Measurements from ENCODE around the gene PIGQ.

The PIGQ gene

DNA sequence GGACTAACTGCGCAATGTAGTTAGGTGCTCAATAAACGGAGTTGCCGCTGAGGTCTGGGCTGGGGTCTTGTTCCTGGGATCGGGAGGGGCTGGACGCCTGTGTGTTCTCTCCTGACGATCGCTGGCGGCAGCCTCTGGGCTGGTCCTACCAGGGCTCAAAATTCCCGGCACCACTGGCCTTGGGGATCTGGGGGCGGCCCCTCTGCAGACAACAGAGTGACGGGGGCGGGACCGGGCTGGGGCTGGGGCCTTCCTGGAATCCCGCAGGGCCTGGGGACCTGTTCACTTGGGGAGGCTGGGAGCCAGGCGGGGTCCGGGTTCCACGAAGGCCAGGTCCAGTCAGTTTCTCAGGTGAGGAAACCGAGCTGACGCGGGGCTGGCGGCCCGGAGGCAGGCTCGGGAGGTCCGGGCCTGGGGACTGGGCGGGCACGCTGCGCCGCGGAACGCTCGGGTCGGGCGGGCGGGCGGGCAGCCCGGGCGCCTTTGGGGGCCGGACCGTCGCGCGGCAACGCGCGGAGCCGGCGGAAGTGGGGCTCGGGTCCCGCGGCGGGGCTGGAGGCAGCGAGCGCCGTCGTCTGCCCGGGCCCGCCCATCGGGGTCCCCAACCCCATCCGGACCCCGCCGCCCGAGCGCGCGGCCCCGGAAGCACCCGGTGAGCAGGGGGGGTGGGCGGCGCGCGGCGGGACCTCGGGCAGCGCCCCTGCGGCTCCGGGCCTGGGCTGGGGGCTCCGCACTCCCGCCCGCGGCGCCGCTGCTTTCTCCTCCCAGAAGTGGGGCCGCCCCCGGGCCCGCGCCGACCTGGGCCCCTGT is at the start of gene PIGQ:
Gene PIGQ, plus strand, starts transcription at position 524 of the 810 bp plus-strand sequence. CDS start 4,107 bp downstream, outside the sequence.
- DNase-seq (ENCODE audit: low spot score): peak; percentile 55

DNA sequence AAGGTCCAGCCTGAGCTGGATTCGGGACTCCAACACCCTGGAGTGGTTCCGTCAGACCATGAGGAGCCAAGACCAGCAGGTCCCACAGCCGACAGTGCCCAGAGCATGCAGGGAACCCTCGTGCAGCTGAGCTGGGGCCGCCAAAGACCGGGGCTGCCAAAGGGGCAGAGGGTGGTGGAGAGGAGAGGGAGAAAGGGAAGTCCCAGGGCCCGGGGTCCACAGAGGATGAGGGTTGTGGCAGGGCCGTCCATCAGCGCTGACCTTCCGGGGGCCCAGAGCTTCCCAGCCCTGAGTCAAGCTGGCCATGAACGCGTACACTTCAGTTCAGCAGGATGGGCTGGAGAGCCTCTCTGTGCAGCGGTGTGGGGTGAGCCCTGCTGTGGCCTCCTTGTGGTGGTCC is 48.9 kb upstream of the PIGQ start:
- no peak for DNase-seq (ENCODE audit: low spot score)

DNA sequence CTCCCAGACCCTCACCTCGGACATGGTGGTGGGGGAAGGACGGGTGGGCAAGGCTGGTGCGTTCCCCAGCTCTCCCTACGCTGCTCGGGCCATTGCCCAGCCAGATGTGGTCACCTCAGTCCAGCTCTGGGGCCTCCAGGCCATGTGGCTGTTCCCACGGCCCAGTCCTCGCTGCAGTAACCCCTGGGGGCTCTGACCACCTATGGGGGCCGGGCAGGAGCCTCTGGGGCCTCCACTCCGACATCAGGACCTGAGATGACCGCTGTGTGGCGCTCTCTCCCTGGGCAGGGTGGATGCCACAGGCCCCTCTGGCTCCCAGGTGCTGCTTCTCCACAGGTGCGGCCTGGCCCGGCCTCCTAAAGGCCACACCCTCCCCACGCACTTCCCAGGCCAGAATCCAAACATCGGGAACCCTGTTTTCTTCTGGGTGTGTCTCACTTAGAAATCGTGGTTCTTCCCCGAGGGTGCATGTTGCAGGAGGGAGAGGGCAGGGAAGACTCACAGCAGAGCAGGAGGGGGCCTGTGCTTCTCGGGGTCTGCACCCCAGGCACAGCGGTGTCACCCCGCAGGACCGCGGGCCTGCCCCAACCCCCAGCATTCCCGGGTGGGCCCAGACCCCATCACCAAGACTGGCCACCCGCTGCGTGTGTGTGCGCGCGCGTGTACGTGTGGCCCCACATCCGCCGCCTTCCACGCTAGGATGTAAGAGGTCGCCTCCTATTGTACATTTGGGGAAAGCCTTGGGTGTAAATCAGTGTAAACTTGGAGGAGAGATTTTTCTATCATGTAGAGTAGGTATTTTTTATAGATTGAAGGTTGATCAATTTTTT is 48.2 kb upstream of the PIGQ start:
- DNase-seq (ENCODE audit: low spot score): no peak

DNA sequence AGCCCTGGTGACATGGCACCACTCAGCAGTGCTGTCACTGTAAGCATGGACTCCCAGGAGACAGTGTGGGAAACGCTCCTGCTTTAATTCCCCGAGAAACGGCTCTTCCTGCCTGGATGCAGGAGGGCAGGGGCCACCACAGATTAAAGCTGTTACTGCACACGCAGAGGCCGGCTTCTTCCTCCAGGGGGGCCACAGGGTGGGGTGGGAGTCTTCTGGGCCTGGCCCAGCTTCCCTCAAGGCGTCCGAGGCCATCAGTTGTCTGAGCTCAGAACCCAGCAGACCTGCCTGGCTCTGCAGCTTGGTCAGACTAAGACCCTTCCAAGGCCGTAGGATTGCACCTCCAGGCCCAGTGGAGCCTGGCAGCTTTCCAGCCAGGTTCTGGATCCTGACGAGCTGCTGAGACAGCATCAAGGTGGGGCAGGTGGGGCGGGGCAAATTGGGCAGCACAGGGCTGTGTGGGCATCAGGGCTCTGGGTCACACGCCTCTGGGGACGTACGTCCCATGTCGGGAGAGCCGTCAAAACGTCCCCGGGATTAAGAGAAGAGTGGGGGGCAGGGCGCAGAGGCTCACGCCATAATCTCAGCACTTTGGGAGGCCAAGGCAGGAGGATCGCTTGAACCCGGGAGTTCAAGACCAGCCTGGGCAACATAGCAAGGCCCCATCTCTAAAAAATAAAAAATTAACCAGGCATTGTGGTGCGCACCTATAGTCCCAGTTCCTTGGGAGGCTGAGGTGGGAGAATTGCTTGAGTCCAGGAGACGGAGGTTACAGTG is 47.3 kb upstream of the PIGQ start:
- DNase-seq (ENCODE audit: low spot score): no peak

DNA sequence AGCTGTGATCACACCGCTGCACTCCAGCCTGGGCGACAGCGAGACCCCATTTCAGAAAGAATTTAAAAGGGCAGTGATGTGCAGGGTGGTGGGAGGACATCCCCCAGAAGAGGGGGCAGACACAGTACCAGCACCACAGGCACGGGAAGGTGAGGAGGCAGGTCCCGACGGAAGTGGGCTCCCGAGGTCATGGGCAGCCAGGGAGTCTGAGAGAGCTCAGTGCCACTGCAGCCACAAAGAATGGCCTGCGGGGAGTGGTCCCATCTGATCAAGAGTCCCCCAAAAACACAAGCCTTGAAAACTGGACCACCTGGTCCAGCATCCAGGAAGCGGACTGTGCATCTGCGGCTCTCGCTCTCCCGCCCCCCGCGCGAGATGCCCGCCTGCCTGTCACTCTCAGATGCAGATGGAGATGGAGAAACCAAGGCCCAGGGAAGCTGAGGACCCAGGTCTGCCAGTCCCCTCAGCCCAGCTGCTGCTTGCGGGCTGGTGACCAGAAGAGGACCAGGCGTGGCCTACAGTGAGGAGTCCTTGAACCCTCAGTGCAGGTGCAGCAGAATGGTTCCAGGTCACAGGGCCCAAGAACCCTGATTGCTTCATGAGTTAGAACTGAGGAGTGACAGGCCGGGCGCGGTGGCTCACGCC is 46.5 kb upstream of the PIGQ start:
- no peak for DNase-seq (ENCODE audit: low spot score)

DNA sequence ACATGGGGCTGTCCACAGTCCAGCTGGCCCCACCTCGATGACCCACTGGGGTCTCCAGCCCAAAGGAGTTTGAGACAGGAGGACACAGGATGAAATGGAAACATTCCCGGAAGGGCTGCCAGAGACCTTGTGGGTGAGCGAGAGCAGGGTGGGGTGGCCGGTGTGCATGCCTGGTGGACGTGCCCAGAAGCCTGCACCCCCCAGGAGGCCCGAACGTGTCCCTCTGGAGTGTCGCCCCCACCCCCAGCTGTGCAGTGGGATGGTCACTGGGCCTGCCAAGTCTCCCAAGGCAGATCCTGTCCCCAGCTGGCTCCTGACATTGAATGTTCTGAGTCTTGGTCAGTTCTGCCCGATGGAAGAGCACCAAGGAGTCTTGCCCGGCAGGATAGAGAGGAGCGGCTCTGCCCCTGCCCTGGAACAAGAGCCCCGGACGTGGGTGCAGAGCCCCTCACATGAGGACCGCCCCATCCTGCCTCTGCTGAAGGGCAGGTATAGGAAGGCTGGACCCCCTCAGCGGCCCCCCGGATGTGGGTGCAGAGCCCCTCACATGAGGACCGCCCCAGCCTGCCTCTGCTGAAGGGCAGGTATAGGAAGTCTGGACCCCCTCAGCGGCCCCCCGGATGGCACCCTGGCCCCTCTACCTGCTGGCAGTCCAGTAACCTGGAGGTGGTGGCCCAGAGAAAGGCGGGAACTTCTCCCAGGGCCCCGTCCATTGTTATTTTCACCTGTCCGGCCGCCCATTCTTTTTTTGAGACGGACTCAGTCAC is 45.3 kb upstream of the PIGQ start:
- DNase-seq (ENCODE audit: low spot score): no peak

DNA sequence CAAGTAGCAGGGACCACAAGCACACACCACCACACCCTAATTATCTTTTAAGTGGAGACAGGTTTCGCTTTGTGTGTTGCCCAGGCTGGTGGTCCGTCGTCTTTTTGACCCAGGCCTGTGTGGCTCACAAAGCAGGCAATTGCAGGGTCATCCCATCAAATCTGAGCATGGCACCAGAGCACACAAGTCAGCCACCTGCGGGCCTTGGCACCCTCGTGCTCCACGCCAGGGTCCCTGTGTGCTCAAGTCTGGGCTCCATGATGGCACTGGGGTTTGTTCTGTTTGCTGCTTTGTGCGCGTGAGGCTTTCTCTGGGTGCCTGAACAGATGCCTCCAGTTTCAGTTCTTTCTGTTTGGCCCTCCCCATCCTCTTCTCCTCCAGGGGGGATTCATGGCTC is 44.6 kb upstream of the PIGQ start:
- DNase-seq (ENCODE audit: low spot score): no peak

DNA sequence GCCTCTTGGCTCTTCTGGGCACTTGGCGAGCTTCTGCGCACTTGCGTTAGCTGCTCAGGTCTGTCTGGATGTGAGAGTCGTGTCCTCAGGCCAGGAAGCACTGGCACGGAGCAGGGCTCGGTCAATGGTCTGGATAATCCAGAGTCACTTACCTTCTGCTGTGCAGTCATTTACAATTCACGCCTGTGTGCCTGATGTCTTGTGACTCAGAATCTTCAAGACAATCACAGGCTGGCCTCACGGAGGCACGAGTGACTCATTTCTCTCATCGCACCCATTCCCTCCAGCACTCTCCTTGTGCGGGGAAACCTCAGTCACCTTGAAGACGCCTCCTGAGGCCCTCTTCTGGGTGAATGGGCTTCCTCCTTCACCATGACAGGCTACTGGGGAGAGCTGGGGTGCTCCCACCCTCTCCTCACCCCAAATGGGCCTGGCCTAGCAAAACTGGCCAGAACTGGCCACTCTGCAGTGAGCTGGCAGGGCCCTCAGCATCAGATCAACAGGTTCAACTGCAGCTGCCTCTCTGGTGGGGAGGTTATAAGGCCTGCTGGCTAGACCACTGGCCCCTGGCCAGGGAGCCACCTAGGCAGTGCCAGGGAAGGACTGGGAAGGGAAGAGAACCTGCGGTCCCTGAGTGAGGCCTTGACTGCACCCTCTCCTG is 44.1 kb upstream of the PIGQ start:
- DNase-seq (ENCODE audit: low spot score): peak; percentile 53

DNA sequence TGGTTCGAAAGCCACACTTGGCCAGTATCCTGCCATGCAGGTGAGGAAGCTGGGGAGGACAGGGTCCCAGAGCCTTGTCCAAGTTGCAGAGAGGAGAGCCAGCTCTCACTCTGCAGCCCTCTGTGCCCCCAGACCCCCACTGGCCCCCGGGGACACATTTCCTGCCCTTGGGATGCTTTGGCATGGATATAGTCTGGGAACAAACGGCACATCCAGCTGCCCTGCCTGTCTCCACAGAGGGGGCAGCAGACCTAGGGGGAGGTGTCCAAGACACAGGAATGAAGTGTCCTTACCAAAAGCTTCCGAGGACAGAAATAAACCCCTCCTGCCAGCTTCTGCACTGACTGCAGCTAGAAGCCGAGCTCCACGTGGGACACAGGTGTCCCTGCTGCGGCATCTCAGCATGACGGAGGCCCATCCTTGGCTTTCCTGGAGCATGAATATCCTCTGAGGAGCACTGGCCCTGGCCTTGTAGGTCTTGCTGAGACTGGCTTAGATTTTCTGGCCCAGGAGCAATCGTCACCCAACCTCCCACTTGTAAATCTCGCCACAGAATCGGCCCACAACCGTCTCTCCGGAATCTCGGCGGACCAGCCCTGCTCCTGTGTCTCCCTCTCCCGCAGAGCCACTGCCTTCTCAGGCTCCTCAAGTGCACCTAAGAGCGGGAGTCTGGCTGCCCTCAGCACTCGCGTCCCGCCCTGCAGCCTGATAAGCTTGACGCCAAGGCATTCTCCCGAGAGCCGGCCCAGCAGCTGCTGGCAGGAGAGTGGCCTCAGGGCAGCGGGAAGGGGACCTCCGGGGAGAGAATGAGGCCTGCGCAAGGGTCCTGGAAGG is 43.4 kb upstream of the PIGQ start:
- DNase-seq (ENCODE audit: low spot score): no peak

DNA sequence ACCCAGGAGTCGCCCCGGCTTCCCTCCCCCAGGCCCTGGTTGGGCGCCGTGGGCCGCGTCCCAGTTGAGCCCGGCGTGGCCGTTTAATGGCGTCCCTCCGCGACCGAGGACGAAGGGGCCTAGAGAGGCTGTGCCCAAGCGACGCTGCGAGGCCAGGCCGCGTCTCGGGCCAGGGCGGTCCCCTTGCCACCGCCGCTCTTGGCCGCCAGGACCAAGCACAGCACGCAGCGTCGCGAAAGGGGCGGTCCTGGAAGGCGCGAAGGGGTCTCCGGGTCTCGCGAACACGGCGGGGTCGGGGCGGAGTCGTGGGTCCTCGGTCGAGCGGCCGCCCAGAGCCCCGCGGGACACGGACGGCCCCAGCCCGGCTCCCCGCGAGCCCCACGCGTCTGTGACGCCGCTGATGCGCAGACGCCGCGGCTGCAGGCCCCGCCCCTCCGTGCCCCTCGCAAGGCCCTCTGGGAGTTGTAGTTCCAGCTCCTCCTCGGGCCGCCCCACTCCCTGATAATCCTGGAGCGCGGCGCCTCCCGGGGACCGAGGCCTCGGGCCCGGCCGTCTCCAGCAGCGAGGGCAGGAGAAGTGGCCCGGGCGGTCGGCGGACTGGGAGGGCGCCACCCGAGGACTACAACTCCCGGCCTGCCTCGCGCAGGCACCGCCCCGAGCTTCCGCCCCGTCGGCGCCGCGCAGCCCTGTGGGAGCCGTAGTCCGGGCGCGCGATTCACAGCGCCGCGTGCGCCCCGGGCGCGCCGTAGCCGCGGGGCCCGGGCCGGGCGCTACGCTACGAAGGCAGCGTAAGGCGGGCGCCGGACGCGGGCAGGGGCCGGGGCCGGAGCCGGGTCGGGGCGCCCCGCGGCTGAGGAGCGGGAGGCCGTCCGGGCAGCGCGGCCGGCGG is 42.5 kb upstream of the PIGQ start, which contains the start of gene CAPN15:
Gene CAPN15, plus strand, starts transcription at position 698 of the 889 bp plus-strand sequence. CDS start 19,127 bp downstream, outside the sequence.
- peak; percentile 79 for DNase-seq (ENCODE audit: low spot score)

DNA sequence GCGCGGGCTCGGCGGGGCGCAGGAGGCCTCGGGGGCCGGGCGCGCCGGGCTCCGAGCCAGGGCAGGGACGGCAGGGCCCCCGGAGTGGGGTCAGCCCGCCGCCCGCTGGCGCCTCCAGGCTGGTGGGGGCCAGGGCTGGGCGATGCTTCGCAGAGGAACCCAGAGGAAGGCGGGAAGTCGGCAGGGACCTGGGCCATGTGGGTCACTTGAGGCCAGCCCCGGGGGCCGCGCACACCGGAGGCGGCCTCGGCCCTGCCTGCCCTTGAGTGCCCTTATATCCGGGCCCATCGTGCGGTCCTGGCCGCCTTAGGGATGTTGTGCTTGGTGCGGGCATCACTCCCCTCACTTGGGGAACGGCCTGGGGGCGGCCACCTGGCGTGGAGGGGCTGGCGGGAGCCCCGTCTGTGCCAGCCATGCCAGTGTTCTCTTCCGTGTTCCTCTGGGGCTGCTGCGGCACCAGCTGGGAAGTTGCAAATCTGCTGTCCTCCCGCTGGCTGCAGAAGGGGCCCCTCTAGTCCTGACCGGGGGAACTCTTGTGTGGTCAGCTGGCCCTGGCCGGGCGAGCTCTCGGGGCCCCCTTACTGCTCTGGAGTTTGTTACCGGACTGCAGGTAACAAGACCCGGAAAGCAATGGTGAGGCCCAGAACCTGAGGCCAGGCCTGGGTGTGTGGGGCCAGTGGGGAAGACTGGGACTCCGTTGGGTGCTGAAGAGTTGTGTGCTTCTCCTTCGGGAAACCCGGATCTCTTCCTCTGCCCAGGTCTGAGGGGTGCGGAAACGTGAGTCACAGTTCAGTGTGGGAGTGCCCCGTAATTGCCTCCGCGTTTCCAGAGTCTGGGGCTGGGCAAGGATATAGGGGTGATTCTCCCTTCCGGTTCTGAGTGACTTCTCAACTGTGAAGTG is 41.4 kb upstream of the PIGQ start:
- peak; percentile 12 for DNase-seq (ENCODE audit: low spot score)

DNA sequence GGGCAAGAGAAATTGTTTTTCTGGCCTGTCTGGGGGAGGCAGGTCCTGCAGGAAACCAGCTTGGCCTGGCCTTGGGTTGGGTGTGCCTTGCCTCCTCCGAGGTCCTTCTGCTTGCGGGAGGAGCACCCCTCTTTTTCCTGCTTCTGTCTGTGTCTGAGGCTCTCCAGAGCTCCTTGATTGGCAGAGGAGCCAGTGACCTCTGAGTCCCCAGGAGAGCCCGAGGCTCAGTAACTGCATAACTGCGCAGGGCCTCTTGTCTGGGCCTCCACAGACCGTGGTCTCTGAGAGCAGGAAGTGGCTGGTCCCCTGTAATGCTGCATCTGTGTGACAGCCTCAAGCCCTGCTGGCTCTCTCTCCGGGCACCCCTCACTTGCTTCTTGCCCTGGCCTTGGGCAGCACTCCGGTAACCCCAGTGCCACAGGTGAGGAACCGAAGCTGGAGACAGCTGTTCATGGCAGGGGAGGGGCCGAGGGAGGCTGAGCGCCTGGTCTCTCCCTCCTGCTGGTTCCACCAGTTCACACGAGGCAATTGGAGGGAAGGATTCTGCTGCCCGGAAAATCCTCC is 40.7 kb upstream of the PIGQ start:
- DNase-seq (ENCODE audit: low spot score): peak; percentile 17

DNA sequence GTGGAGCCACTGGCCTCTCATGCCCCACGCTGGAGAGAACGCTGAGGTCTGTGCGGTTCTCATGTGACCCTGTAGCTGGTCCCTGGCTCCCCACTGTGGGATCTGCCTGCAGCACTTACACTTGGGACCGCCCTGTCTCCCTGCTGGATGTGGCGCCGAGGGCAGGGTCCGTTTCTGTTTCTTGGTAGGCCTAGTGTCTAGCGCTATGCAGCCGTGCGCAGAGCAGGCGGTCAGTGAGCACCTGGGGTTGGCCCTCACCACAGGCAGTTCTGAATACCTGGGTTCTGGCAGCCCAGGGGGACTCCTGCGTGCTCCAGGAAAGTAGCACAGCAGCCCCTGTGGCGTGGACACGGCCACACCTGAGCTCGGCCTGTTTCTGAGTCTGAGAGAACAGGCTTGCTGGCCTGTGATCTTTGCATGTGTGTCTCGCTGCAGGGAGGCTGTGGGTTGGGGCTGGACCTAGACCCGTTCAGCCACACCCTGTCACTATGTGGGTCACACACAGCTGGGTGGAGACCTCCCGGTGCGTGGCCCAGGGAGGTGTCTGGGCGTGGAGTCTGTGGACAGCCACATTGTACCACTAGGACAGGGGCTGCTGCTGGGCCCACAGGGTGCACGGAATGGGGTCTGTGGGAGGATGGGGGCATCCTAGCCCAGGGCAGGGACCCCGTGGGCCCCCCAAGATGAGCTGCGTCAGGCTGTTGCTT is 39.5 kb upstream of the PIGQ start:
- no peak for DNase-seq (ENCODE audit: low spot score)

DNA sequence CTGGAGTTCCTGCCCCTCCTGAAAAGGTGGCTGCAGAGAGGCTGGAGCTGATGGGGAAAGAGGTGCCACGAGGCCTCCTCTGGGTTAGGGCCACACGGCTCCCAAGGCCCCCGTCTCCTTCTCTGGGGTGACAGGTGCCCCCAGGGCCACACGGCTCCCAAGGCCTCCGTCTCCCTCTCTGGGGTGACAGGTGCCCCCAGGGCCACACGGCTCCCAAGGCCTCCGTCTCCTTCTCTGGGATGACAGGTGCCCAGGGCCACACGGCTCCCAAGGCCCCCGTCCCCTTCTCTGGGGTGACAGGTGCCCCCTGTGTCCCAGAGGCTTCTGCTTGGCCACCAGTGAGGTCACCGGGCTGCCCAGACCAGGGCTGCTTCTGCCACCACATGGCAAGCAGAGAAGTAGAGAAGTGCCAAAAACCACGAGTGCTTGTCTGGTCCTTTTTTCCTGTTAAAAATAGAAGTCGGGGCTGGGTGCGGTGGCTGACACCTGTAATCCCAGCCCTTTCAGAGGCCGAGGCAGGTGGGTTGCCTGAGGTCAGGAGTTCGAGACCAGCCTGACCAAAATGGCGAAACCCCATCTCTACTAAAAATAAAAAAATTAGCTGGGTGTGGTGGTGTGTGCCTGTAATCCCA is 38.2 kb upstream of the PIGQ start:
- DNase-seq (ENCODE audit: low spot score): no peak

DNA sequence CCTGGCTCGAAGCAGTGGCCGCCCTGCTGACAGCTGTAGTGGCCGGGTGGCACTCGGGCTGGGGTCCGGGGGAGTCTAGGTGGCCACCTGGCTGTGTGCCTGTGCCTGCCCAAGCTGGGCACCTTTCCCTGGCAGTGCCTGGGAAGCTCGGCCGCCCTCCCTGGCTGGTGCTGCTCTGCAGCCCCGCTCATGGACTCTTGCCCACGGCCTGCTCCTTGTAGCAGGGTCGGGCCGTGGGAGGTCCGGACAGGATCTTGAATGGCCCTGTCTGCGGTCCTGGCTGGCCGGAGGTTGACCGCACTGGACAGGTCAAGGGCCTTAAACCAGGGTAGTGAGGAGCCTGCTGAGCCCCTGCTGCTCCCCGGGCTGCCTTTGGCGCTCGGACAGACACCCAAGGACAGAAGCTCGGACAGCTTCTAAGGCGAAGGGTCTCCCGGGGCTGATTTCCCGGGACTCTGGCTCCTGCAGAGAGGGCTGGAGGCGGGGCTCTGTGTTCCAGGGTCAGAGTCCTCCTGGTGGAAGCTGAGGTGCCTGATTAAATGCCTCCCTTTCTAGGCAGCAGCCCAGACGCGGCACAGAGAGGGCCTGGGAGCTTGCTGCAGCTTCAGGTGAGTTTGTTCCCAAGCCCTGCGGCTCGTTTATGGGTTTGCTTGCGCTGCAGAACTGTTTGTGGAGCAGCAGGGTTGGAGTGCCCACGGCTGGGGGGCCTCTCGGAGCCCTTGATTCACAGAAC is 36.2 kb upstream of the PIGQ start:
- no peak for DNase-seq (ENCODE audit: low spot score)
